Activated CD8-positive, alpha-beta memory T cell treated with anti-CD3 and anti-CD28 coated beads, Interleukin-2, amount 10 ng/mL, durations not matched to agents 7 days and 5 days (primary cell): ENCODE results near the gene BCAN. TPM values are rescaled to one million over a fixed set of nuclear protein-coding genes. Genes with fewer than 3 reads are reported as not detected.

Experiments used
- ATAC-seq: fragments of 150-1000 bp; cut with Tn5 transposase; one replicate; pipeline ENCODE4 v1.10.0; 2021; ENCODE audit warnings: moderate library complexity
- CTCF ChIA-PET: fragments of 350-600 bp; sonication (Branson Sonifier 250); formaldehyde crosslinking; loops from one replicate; lab custom pipeline; 2021; ENCODE audit warnings: antibody characterized with exemption; lab: Charles Lee
- DNase-seq: peaks from one replicate; pipeline ENCODE4 v3.0.0-alpha.2; 2020
- H3K27ac Mint-ChIP-seq: one replicate; pipeline ENCODE4 v1.8.0; 2021; ENCODE audit warnings: mild to moderate bottlenecking, mixed read lengths
- H3K27me3 Mint-ChIP-seq: one replicate; pipeline ENCODE4 v1.8.0; 2021; ENCODE audit warnings: mixed read lengths
- H3K36me3 Mint-ChIP-seq: one replicate; pipeline ENCODE4 v1.8.0; 2021; ENCODE audit warnings: mild to moderate bottlenecking, mixed read lengths
- H3K4me1 Mint-ChIP-seq: one replicate; pipeline ENCODE4 v1.8.0; 2021; ENCODE audit warnings: mixed read lengths
- H3K4me3 Mint-ChIP-seq: one replicate; pipeline ENCODE4 v1.8.0; 2021; ENCODE audit warnings: mild to moderate bottlenecking, moderate library complexity, mixed read lengths
- H3K9me3 Mint-ChIP-seq: one replicate; pipeline ENCODE4 v1.8.0; 2022; ENCODE audit warnings: low read depth, mixed read lengths
- total RNA-seq, 2 experiments: library from RNA; stranded (reverse); gene quantifications; one replicate each; pipeline ENCODE4 v1.2.3, GENCODE V29; 2021

BCAN gene
- total RNA-seq, 2 experiments from 2014 or later: 0.07 TPM; not detected in 1

DNA sequence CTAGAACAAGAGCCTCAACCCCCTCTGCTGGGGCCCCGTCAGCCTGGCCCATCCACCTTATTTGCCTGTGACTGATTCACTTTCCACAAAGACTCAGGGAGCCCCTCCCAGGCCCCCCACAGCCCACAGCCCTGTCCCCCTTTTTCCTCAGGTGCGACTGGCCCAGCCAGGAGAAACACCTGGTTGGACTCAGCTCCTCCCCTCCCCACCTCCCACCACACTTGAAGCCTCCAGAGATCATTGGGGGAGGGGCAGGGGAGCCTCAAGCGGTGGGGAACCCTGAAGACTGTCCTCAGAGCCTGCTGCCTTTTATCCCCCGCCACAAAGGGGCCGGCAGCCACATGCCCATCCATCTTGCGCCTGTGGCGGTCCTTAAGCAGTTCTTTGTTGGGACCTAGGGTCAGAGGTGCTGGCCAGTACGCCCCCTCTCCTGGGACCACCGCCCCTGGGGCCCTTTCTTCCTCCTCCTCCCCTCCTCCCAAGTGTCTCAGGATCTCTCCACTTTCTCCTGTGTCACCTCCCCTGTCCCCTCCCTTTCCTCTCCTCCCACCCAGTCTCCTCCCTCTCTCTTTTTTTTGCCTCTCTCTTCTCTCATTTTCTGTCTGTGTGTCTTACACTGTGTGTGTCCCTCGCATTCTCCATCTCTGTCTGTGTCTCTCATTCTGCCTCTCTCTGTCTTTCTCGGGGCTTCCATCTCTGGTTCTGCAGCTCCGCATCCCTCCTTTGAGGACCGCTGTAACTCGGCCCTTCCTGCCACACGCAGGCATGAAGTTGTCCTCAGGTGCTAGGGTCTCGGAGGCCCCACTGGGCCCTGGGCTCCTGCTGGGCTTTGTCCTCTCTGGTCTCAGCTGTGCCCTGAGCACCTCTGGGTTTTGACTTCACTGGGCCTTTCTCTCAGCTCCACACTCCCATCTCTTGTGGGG lies 51.3 kb downstream of the BCAN start:
- Mint-ChIP-seq H3K27ac (no peak overlapping the region), H3K4me1 (peaks cover 20% of the 10 kb centered on the region), H3K36me3 (no peaks in the 10 kb centered on the region), H3K27me3 (peaks cover 71% of the 10 kb centered on the region), H3K9me3 (no peaks in the 10 kb centered on the region), H3K4me3 (no peak overlapping the region)
- DNase-seq (no peak), ATAC-seq (no peak)
- CTCF ChIA-PET: interaction anchor here (1.0 to 13.4 kb wide), 5 partner anchors 10 to 34 kb away, joined by 3 to 286 read pairs (median 82); partner anchors contain the start of genes CRABP2, ISG20L2, METTL25B and NES

- Mint-ChIP-seq H3K4me3 (no peak overlapping the region), H3K27me3 (peaks cover 63% of the 10 kb centered on the region), H3K27ac (no peak overlapping the region), H3K36me3 (no peaks in the 10 kb centered on the region), H3K9me3 (no peaks in the 10 kb centered on the region), H3K4me1 (peaks cover 18% of the 10 kb centered on the region)
- ATAC-seq (no peak), DNase-seq (no peak)
- CTCF ChIA-PET: interaction anchor here (0.7 to 13.4 kb wide), 3 partner anchors 9 to 32 kb away, joined by 3 to 286 read pairs (median 5); partner anchors contain the start of gene CRABP2
Measured at GRCh38 chr1:156693848-156694689, 52.2 kb downstream of the BCAN start.

- Mint-ChIP-seq H3K36me3 (no peaks in the 10 kb centered on the region), H3K4me3 (no peak overlapping the region), H3K9me3 (no peaks in the 10 kb centered on the region), H3K27ac (no peak overlapping the region), H3K27me3 (peaks cover 58% of the 10 kb centered on the region), H3K4me1 (peaks cover 13% of the 10 kb centered on the region)
- CTCF ChIA-PET: interaction anchor here (0.7 to 13.4 kb wide), 3 partner anchors 9 to 31 kb away, joined by 3 to 286 read pairs (median 5); partner anchors contain the start of gene CRABP2
- DNase-seq (no peak), ATAC-seq (no peak)
Measured at GRCh38 chr1:156694690-156694962, 52.7 kb downstream of the BCAN start.

DNA sequence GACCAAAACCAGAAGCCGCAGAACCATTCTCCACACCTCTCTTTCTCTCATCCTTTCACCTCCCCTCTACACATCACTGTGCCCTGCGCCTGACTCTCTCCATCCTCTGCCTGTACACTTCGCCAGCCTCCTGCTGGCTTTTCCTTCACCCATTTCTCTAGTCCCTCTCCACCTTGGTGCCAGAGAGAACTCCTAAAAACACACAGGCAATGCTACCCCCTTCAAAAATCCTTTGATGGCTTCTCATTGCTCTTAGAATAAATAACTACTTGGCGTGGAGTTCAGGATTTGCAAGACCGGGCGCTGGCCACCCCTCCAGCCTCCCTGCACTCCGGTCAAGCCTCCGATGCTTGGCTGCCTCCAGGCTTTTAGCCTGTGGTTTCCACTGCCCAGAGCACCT lies 54.8 kb downstream of the BCAN start:
- CTCF ChIA-PET: interaction anchor here (1.0 to 13.4 kb wide), 2 partner anchors 7 to 163 kb away, joined by 4 to 286 read pairs; partner anchors contain the start of gene CRABP2
- DNase-seq: no peak
- H3K4me1 Mint-ChIP-seq: peaks cover 13% of the 10 kb centered on the region
- no peaks in the 10 kb centered on the region for H3K36me3 Mint-ChIP-seq
- H3K27ac Mint-ChIP-seq: no peak overlapping the region
- no peaks in the 10 kb centered on the region for H3K9me3 Mint-ChIP-seq
- H3K4me3 Mint-ChIP-seq: no peak overlapping the region
- peaks cover 42% of the 10 kb centered on the region for H3K27me3 Mint-ChIP-seq
- no peak for ATAC-seq

- CTCF ChIA-PET: interaction anchor here (0.6 to 12.5 kb wide), 6 partner anchors 8 to 252 kb away, joined by 3 to 286 read pairs (median 4); partner anchors contain the start of gene CRABP2
- Mint-ChIP-seq H3K27ac (no peak overlapping the region), H3K9me3 (no peaks in the 10 kb centered on the region), H3K27me3 (peaks cover 35% of the 10 kb centered on the region), H3K4me3 (no peak overlapping the region), H3K36me3 (no peaks in the 10 kb centered on the region), H3K4me1 (peaks cover 6% of the 10 kb centered on the region)
- DNase-seq (no peak), ATAC-seq (no peak)
Measured at GRCh38 chr1:156697481-156697880, 55.6 kb downstream of the BCAN start.

DNA sequence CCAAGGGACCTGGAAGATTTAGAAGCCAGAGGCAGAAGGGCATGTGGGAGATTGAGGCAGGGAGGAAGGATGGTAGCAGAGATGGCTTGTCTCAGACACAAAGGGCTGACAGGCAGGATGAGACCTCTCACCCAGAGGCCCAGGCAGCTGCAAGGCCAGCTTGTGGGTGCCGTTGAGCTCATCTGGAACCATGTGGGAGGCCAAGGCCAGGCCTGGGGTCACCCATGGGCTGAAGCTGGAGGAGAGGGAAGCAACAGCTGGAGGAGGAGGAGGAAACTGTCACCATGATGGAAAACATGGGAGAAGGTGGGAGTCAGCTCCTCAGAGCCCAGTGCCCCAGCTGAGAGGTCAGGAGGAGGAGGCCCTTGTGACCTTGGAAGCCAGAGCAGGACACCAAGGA lies 57.1 kb downstream of the BCAN start:
- Mint-ChIP-seq H3K27ac (no peak overlapping the region), H3K9me3 (no peaks in the 10 kb centered on the region), H3K36me3 (no peaks in the 10 kb centered on the region), H3K27me3 (peaks cover 31% of the 10 kb centered on the region), H3K4me3 (no peak overlapping the region), H3K4me1 (peaks cover 2% of the 10 kb centered on the region)
- DNase-seq (no peak), ATAC-seq (no peak)
- CTCF ChIA-PET: interaction anchor here (1.4 to 12.5 kb wide), 3 partner anchors 9 to 253 kb away, joined by 4 to 286 read pairs (median 8); no protein-coding TSS in a partner anchor

- Mint-ChIP-seq H3K27ac (no peak overlapping the region), H3K4me1 (peaks cover 11% of the 10 kb centered on the region), H3K27me3 (peaks cover 49% of the 10 kb centered on the region), H3K4me3 (no peak overlapping the region), H3K9me3 (no peaks in the 10 kb centered on the region), H3K36me3 (no peaks in the 10 kb centered on the region)
- CTCF ChIA-PET: interaction anchor here (1.0 to 12.5 kb wide), 5 partner anchors 11 to 73 kb away, joined by 3 to 286 read pairs (median 8); no protein-coding TSS in a partner anchor
- no peak for DNase-seq
- no peak for ATAC-seq
Measured at GRCh38 chr1:156700736-156701531, 59.0 kb downstream of the BCAN start.

DNA sequence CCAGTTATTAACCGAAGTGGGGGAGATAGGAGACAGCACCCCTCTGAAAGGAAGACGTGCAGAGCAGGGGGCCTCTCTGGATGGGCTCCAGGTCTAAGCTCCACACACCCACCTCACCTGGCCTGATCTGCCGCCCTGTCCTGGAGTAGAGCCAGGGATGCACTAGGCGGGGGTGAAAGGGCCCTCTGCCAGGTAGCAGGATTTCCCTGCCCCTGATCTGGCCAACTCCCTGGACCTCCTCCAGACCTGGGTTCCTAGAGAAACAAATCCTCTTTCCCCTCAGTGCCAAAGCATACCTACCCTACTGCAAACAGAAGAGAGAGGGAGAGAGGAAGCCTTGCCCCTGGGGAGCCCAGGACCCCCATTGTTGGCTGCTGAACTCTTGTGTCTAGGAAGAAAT lies 61.4 kb downstream of the BCAN start:
- no peaks in the 10 kb centered on the region for H3K9me3 Mint-ChIP-seq
- CTCF ChIA-PET: interaction anchor here (1.0 to 12.5 kb wide), 6 partner anchors 13 to 186 kb away, joined by 3 to 286 read pairs (median 6); no protein-coding TSS in a partner anchor
- H3K4me1 Mint-ChIP-seq: peaks cover 22% of the 10 kb centered on the region
- H3K27me3 Mint-ChIP-seq: peaks cover 45% of the 10 kb centered on the region
- no peaks in the 10 kb centered on the region for H3K36me3 Mint-ChIP-seq
- ATAC-seq (no peak), DNase-seq (no peak)
- H3K4me3 Mint-ChIP-seq: no peak overlapping the region
- H3K27ac Mint-ChIP-seq: no peak overlapping the region

- Mint-ChIP-seq H3K27ac (no peak overlapping the region), H3K4me1 (peaks cover 22% of the 10 kb centered on the region), H3K27me3 (peaks cover 45% of the 10 kb centered on the region), H3K4me3 (no peak overlapping the region), H3K36me3 (no peaks in the 10 kb centered on the region), H3K9me3 (no peaks in the 10 kb centered on the region)
- DNase-seq (no peak), ATAC-seq (no peak)
- CTCF ChIA-PET: interaction anchor here (1.0 to 12.5 kb wide), 5 partner anchors 14 to 186 kb away, joined by 3 to 286 read pairs (median 47); partner anchors contain the start of gene METTL25B
Measured at GRCh38 chr1:156703741-156704140, 61.8 kb downstream of the BCAN start.

DNA sequence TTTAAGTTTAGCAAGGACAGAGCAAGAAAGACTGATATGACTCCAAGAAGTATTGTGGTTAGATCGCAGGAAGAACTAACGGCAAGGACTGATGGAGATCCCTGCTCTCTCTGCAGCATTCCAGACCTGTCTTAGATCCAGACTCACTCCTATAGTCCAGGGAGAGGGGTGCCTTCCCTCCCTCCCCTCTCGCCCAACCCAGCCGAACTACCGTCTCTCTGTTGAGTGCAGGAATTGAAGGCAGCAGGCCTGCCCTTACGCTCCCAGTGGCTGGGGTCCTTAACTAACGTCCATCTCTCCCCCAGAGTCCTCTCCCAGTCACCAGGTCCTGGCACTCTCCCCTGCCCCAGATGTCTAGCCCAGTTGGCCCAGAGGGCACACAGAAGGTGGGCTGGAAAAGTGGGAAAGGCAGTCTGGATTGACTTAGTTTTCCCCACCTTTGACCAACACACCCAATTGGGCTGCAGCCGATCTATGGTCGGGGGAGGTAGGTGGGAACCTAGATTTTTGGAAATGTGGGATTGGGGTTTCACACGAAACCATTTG lies 62.3 kb downstream of the BCAN start:
- H3K36me3 Mint-ChIP-seq: no peaks in the 10 kb centered on the region
- CTCF ChIA-PET: interaction anchor here (0.7 to 12.5 kb wide), 6 partner anchors 14 to 1779 kb away, joined by 3 to 286 read pairs (median 27); partner anchors contain the start of gene METTL25B
- H3K9me3 Mint-ChIP-seq: no peaks in the 10 kb centered on the region
- ATAC-seq (no peak), DNase-seq (no peak)
- H3K27ac Mint-ChIP-seq: no peak overlapping the region
- peaks cover 22% of the 10 kb centered on the region for H3K4me1 Mint-ChIP-seq
- peaks cover 45% of the 10 kb centered on the region for H3K27me3 Mint-ChIP-seq
- H3K4me3 Mint-ChIP-seq: no peak overlapping the region

GRCh38 chr1:156704930-156705320 lies 63.0 kb downstream of the BCAN start:
- peaks cover 43% of the 10 kb centered on the region for H3K27me3 Mint-ChIP-seq
- no peaks in the 10 kb centered on the region for H3K36me3 Mint-ChIP-seq
- H3K4me1 Mint-ChIP-seq: peaks cover 22% of the 10 kb centered on the region
- DNase-seq (no peak), ATAC-seq (no peak)
- CTCF ChIA-PET: interaction anchor here (0.7 to 12.5 kb wide), 8 partner anchors 15 to 1779 kb away, joined by 3 to 286 read pairs (median 22); partner anchors contain the start of genes METTL25B and NES
- H3K9me3 Mint-ChIP-seq: no peaks in the 10 kb centered on the region
- no peak overlapping the region for H3K27ac Mint-ChIP-seq
- H3K4me3 Mint-ChIP-seq: no peak overlapping the region
